Liver (tissue), 9 donors: Measurements from ENCODE around the gene FIS1. TPM values are rescaled to one million over a fixed set of nuclear protein-coding genes. Genes with fewer than 3 reads are reported as not detected.

Experiments
- DNase-seq: peaks from one replicate; pipeline ENCODE4 v3.0.0-alpha.2; 2017; ENCODE audit warnings: low spot score
- H3K27ac ChIP-seq, 2 donors: one replicate each; pipeline ENCODE4 v1.7.0; 2013; ENCODE audit warnings: inconsistent platforms in 2 of 2, low read length in 2 of 2, control low read depth in 1 of 2, low read depth in 1 of 2, mild to moderate bottlenecking in 1 of 2
- H3K27me3 ChIP-seq, 4 donors: one replicate each; pipeline versions ENCODE4 v1.6.1 to v1.7.0; 2013; ENCODE audit warnings: low read length in 3 of 4, inconsistent platforms in 1 of 4, mild to moderate bottlenecking in 1 of 4, moderate library complexity in 1 of 4; ENCODE audit not compliant: control insufficient read depth in 4 of 4, insufficient read depth in 4 of 4
- H3K36me3 ChIP-seq, 4 donors: one replicate each; pipeline versions ENCODE4 v1.6.1 to v1.7.0; 2013; ENCODE audit warnings: low read length in 3 of 4, mild to moderate bottlenecking in 3 of 4, low read depth in 1 of 4, moderate library complexity in 1 of 4; ENCODE audit not compliant: control insufficient read depth in 4 of 4, insufficient read depth in 3 of 4
- H3K4me1 ChIP-seq, 4 donors: one replicate each; pipeline versions ENCODE4 v1.6.1 to v1.7.0; 2013; ENCODE audit warnings: low read length in 3 of 4, mild to moderate bottlenecking in 3 of 4, moderate library complexity in 1 of 4; ENCODE audit not compliant: control insufficient read depth in 4 of 4, insufficient read depth in 4 of 4
- H3K4me3 ChIP-seq, 3 donors: one replicate each; pipeline versions ENCODE4 v1.6.1 to v1.7.0; 2013; ENCODE audit warnings: low read length in 3 of 3, control low read depth in 1 of 3, low read depth in 1 of 3, mild to moderate bottlenecking in 1 of 3
- H3K9ac ChIP-seq, 2 donors: one replicate each; pipeline ENCODE4 v1.7.0; 2013; ENCODE audit warnings: low read length in 2 of 2, mild to moderate bottlenecking in 2 of 2, moderate library complexity in 2 of 2, control low read depth in 1 of 2, low read depth in 1 of 2
- H3K9me3 ChIP-seq, 4 donors: one replicate each; pipeline versions ENCODE4 v1.6.1 to v1.7.0; 2013; ENCODE audit warnings: low read length in 3 of 4; ENCODE audit not compliant: control insufficient read depth in 4 of 4
- EGR1 ChIP-seq, 2 donors: IDR thresholded peaks; 2 replicates each; pipeline ENCODE4 v1.6.1; 2016 to 2018; ENCODE audit warnings: antibody characterized with exemption in 2 of 2, low read depth in 2 of 2
- FOXA1 ChIP-seq: IDR thresholded peaks from 2 replicates; pipeline ENCODE4 v1.6.1; 2016; ENCODE audit warnings: antibody characterized with exemption
- FOXA2 ChIP-seq: IDR thresholded peaks from 2 replicates; pipeline ENCODE4 v1.6.1; 2016; ENCODE audit warnings: antibody characterized with exemption
- GABPA ChIP-seq, 2 donors: IDR thresholded peaks in 1 of 2; conservative IDR thresholded peaks in 1 of 2; 2 replicates each; pipeline ENCODE4 v1.6.1; 2016; ENCODE audit warnings: antibody characterized with exemption in 2 of 2, mild to moderate bottlenecking in 1 of 2, moderate library complexity in 1 of 2
- HNF4A ChIP-seq, 2 donors: conservative IDR thresholded peaks; 2 replicates each; pipeline ENCODE4 v1.6.1; 2016; ENCODE audit warnings: antibody characterized with exemption in 2 of 2, mild to moderate bottlenecking in 2 of 2
- HNF4G ChIP-seq: IDR thresholded peaks from 2 replicates; pipeline ENCODE4 v1.6.1; 2016; ENCODE audit warnings: antibody characterized with exemption
- JUND ChIP-seq, 2 donors: IDR thresholded peaks; 2 replicates each; pipeline ENCODE4 v1.6.1; 2016; ENCODE audit warnings: antibody characterized with exemption in 2 of 2
- NR2F2 ChIP-seq: IDR thresholded peaks from 2 replicates; pipeline ENCODE4 v1.6.1; 2016; ENCODE audit warnings: antibody characterized with exemption
- RAD21 ChIP-seq, 2 donors: IDR thresholded peaks; 2 replicates each; pipeline ENCODE4 v1.6.1; 2016; ENCODE audit warnings: antibody characterized with exemption in 2 of 2, mild to moderate bottlenecking in 2 of 2
- RXRA ChIP-seq, 2 donors: IDR thresholded peaks; 2 replicates each; pipeline ENCODE4 v1.6.1; 2017 to 2018; ENCODE audit warnings: antibody characterized with exemption in 2 of 2, mild to moderate bottlenecking in 1 of 2
- SP1 ChIP-seq: IDR thresholded peaks from 2 replicates; pipeline ENCODE4 v1.6.1; 2018; ENCODE audit warnings: antibody characterized with exemption, mild to moderate bottlenecking
- TAF1 ChIP-seq: conservative IDR thresholded peaks from 2 replicates; pipeline ENCODE4 v1.6.1; 2016; ENCODE audit warnings: antibody characterized with exemption, mild to moderate bottlenecking
- YY1 ChIP-seq: IDR thresholded peaks from 2 replicates; pipeline ENCODE4 v1.6.1; 2016; ENCODE audit warnings: antibody characterized with exemption, mild to moderate bottlenecking
- WGBS: extraction: QIAGEN DNeasy Blood & Tissue Kit; methylation state at CpG from one replicate; pipeline ENCODE4 v1.1.7; 2013; 5-methylcytosine and 5-hydroxymethylcytosine counted together
- polyA plus RNA-seq, 2 donors: library from polyadenylated mRNA; stranded (reverse) in 1 of 2; unstranded in 1 of 2; fragments of 200-250 nt in 1 of 2; fragments of >200 nt in 1 of 2; fragmentation: Nextera tagmentation in 1 of 2; extraction: Ambion mirVana in 1 of 2; gene quantifications; one replicate each; pipeline versions ENCODE4 v1.2.1 to v1.2.3, GENCODE V29; 2013 to 2015
- total RNA-seq, 2 donors: library from RNA; depleted of rRNA; stranded (reverse); fragments of >200 nt; gene quantifications; one replicate each; pipeline ENCODE4 v1.2.3, GENCODE V29; 2014
- TF ChIP-seq, protein P1 (sequence below): fragments of 150-350 bp; IDR thresholded peaks from 2 replicates; pipeline ENCODE4 v1.5.1; 2017; ENCODE audit warnings: improper control_type of control experiment, low read depth, low read length; ENCODE audit not compliant: missing input control
- TF ChIP-seq, protein P2 (sequence below): IDR thresholded peaks from 2 replicates; pipeline ENCODE4 v1.6.1; 2016; ENCODE audit warnings: antibody characterized with exemption
- TF ChIP-seq, protein P3 (sequence below): IDR thresholded peaks from 2 replicates; pipeline ENCODE4 v1.6.1; 2016; ENCODE audit warnings: antibody characterized with exemption
- TF ChIP-seq, protein P4 (sequence below): IDR thresholded peaks from 2 replicates; pipeline ENCODE4 v1.6.1; 2016; ENCODE audit warnings: antibody characterized with exemption
- donor health status: healthy.
- donor health status: healthy.
- donor health status: healthy.
- donor health status: healthy.
- donor health status: healthy.

Gene FIS1
- total and polyA plus RNA-seq, 4 donors: 112 to 192 (median 155) TPM

DNA sequence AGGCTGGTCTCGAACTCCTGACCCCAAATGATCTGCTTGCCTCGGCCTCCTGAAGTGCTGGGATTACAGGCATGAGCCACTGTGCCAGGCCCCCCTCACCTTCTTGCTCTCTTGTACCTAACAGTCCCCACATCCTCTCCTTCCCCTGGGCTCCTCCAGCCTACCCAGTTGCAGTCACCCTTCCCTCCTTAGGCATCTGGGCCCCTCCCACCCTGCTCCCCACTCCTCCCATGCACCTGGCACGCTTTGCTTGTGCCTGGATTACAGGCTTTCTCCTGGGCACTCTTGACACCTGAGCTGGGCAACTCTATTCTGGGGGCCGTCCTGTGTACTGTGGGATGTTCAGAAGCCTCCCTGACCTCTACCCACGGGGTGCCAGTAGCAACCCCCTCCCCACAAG is 10.2 kb downstream of the FIS1 start (continued):
- TF ChIP-seq HNF4A (conservative IDR thresholded peaks at IDR 0.05): no peak
- TF ChIP-seq NR2F2: no peak

DNA sequence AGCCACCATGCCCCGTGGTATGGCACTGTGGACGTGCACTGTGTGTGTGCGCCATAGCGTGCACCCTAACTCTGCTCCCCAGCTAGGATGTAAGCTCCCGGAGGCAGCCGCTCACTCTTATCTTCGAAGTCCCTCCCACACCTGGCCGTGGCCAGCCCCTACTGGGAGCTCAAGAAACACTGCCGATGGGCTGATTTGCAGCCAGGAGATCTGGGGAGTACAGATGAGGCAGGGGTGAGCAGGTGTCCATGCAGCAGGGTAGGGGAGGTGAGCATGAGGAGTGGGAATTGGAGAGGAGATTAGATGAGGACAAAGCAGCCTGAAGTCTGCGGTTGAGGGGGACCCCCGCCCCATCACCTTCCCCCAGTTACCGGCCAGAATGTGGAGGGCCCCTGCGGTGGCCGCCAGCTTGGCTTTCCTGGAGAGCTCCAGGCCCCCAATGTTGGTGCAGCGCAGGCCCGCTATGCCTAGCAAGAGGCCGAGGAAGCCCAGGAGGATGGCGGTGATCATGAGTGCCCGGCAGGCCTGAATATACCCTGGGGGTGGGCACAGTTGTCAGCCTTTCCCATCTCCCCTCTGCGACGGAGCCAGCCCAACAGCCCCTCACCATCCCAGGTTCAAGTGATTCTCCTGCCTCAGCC is 10.9 kb downstream of the FIS1 start:
- Histone ChIP-seq H3K9me3 (no peaks in the 10 kb centered on the region), H3K9ac (no peak overlapping the region), H3K4me3 (no peak overlapping the region), H3K27ac (no peak overlapping the region), H3K4me1 (peaks cover 21 to 48% (median 40%) of the 10 kb centered on the region in 4 donors), H3K27me3 (no peaks in the 10 kb centered on the region), H3K36me3 (no peaks in the 10 kb centered on the region)
- TF ChIP-seq GABPA (IDR thresholded peaks at IDR 0.05 in 1 of 2, conservative IDR thresholded peaks at IDR 0.05 in 1 of 2) (no peak), FOXA1 (no peak), HNF4A (conservative IDR thresholded peaks at IDR 0.05) (no peak), RXRA (IDR thresholded peaks at IDR 0.05) (no peak), HNF4G (no peak), SP1 (no peak), FOXA2 (no peak), JUND (IDR thresholded peaks at IDR 0.05) (no peak), EGR1 (IDR thresholded peaks at IDR 0.05; ENCODE audit: low read depth in 2 of 2) (no peak), YY1 (no peak)
- TF ChIP-seq, protein P1, sequence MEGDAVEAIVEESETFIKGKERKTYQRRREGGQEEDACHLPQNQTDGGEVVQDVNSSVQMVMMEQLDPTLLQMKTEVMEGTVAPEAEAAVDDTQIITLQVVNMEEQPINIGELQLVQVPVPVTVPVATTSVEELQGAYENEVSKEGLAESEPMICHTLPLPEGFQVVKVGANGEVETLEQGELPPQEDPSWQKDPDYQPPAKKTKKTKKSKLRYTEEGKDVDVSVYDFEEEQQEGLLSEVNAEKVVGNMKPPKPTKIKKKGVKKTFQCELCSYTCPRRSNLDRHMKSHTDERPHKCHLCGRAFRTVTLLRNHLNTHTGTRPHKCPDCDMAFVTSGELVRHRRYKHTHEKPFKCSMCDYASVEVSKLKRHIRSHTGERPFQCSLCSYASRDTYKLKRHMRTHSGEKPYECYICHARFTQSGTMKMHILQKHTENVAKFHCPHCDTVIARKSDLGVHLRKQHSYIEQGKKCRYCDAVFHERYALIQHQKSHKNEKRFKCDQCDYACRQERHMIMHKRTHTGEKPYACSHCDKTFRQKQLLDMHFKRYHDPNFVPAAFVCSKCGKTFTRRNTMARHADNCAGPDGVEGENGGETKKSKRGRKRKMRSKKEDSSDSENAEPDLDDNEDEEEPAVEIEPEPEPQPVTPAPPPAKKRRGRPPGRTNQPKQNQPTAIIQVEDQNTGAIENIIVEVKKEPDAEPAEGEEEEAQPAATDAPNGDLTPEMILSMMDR: no peak
- TF ChIP-seq, protein P2, sequence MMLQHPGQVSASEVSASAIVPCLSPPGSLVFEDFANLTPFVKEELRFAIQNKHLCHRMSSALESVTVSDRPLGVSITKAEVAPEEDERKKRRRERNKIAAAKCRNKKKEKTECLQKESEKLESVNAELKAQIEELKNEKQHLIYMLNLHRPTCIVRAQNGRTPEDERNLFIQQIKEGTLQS: no peak
- WGBS: 92% methylated on average over 21 of the region's 21 CpGs
- peak; percentile 47 for DNase-seq

DNA sequence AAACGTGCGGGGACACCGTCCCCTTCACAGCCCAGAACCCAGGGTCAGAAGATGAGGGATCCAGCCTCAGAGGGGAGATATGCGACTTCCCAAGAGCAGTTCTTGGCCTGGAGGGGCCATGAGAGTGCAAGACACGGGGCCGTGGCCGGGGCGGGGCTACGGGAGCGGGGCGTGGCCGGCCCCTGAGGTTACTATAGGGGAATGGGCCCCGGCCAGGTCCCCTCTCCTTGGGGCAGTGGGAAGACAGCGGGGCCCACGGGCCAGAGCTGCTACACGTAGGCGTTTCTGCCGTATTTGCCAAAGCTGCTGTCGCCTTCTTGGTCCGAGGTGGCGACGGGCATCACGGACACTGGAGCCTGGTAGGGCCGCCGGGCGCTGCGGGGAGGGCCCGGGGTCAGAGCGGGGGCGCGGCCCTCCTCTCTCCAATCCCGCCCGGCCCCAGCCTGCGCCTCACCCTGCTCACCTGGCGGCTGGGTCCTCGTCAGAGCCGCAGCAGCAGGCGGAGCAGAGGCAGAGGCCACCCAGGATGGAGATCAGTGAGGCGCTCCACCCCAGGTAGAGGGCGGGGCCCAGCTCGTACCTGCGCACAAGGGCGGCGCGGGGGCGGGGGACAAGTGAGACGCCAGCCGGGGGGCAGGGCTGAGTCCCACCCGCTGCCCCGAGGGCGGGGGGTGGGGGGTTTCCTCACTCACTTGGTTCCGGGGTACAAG is 12.6 kb downstream of the FIS1 start:
- H3K4me1 ChIP-seq: peaks cover 14 to 33% (median 25%) of the 10 kb centered on the region in 4 donors
- no peak overlapping the region for H3K9ac ChIP-seq
- H3K36me3 ChIP-seq: peaks cover 0 to 6% (median 1%) of the 10 kb centered on the region in 4 donors
- WGBS: 24% methylated on average over 52 of the region's 52 CpGs
- H3K9me3 ChIP-seq: no peaks in the 10 kb centered on the region
- peak overlapping the region in 1 of 3 donors; percentile 39 for H3K4me3 ChIP-seq
- no peaks in the 10 kb centered on the region for H3K27me3 ChIP-seq
- DNase-seq: peak; percentile 54
- peak overlapping the region; percentile 29 to 73 for H3K27ac ChIP-seq
- no peak for TF ChIP-seq FOXA1
- TF ChIP-seq GABPA (IDR thresholded peaks at IDR 0.05 in 1 of 2, conservative IDR thresholded peaks at IDR 0.05 in 1 of 2): no peak
- TF ChIP-seq NR2F2: no peak
- TF ChIP-seq HNF4G: no peak
- no peak for TF ChIP-seq RAD21 (IDR thresholded peaks at IDR 0.05)
- no peak for TF ChIP-seq RXRA (IDR thresholded peaks at IDR 0.05)
- TF ChIP-seq TAF1: no peak
- TF ChIP-seq EGR1 (IDR thresholded peaks at IDR 0.05; ENCODE audit: low read depth in 2 of 2): no peak
- TF ChIP-seq, protein P2: no peak
- TF ChIP-seq HNF4A (conservative IDR thresholded peaks at IDR 0.05): no peak
- no peak for TF ChIP-seq SP1
- no peak for TF ChIP-seq YY1
- TF ChIP-seq, protein P3, sequence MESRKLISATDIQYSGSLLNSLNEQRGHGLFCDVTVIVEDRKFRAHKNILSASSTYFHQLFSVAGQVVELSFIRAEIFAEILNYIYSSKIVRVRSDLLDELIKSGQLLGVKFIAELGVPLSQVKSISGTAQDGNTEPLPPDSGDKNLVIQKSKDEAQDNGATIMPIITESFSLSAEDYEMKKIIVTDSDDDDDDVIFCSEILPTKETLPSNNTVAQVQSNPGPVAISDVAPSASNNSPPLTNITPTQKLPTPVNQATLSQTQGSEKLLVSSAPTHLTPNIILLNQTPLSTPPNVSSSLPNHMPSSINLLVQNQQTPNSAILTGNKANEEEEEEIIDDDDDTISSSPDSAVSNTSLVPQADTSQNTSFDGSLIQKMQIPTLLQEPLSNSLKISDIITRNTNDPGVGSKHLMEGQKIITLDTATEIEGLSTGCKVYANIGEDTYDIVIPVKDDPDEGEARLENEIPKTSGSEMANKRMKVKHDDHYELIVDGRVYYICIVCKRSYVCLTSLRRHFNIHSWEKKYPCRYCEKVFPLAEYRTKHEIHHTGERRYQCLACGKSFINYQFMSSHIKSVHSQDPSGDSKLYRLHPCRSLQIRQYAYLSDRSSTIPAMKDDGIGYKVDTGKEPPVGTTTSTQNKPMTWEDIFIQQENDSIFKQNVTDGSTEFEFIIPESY: no peak
- TF ChIP-seq FOXA2: no peak
- TF ChIP-seq, protein P4, sequence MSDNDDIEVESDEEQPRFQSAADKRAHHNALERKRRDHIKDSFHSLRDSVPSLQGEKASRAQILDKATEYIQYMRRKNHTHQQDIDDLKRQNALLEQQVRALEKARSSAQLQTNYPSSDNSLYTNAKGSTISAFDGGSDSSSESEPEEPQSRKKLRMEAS: no peak
- TF ChIP-seq, protein P1: no peak
